GM12892 (cell line): Measurements from ENCODE around the gene ASAH2.

ENCODE experiments used
- POLR2A ChIP-seq: IDR thresholded peaks from 2 replicates; pipeline ENCODE4 v1.6.1; 2011; ENCODE audit warnings: low read depth, low read length, control low read depth
- POLR2AphosphoS5 ChIP-seq: IDR thresholded peaks from 2 replicates; pipeline ENCODE4 v1.6.1; 2011; ENCODE audit warnings: low read depth, low read length, control low read depth
- TAF1 ChIP-seq: IDR thresholded peaks from 2 replicates; pipeline ENCODE4 v1.6.1; 2011; ENCODE audit warnings: low read depth, mild to moderate bottlenecking, control low read depth, low read length, borderline replicate concordance

DNA sequence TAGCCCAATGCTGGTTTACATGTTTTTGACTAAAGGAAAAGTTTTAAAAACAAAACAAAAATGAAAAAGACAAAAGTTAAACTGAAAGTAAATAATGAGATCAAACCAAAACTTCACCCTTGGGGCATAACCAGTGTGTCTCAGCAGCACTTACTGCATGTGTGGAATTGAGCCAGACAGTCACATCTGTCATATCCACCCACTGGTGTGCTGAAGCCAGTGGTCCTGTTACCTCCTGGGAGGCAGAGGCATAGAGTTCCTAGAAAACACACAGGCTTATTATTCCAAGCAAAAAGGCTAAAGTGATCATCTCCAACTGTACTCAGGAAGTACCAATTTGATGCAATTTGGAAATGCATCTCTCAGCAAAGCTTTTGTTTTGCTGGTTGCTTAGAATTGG lies 40.4 kb downstream of the ASAH2 start:
- no peak for TF ChIP-seq POLR2A
- no peak for TF ChIP-seq POLR2AphosphoS5
- TF ChIP-seq TAF1, result no peak
